ENCODE results near the gene DHCR7.

The DHCR7 gene

GRCh38 chr11:71448257-71449171 is at the start of gene DHCR7:
Gene DHCR7 (minus strand): TSS chr11:71448393. CDS start chr11:71444952, 3,441 bp downstream.
- Histone ChIP-seq H3K4me3 (ENCODE audit: low read depth in 1 of 2, low read length in 2 of 2) (peak within 1 kb of the TSS; percentile 95 to 98), H3K9ac (ENCODE audit: low read depth in 1 of 2, low read length in 2 of 2) (peak within 1 kb of the TSS; percentile 93 to 94), H3K27ac (ENCODE audit: low read depth, low read length) (peak within 1 kb of the TSS; percentile 56), H3K9me3 (ENCODE audit: control insufficient read depth in 1 of 2, low read length in 2 of 2) (no peaks in the 10 kb centered on the region), H3K36me3 (ENCODE audit: control insufficient read depth in 1 of 2, insufficient read depth in 2 of 2, low read length in 2 of 2) (peaks cover 0 to 24% of the 10 kb centered on the region in 2 donors), H3K4me1 (ENCODE audit: control insufficient read depth in 1 of 2, insufficient read depth in 2 of 2, low read length in 2 of 2) (peaks cover 29 to 50% of the 10 kb centered on the region in 2 donors), H3K27me3 (ENCODE audit: control insufficient read depth in 1 of 2, insufficient read depth in 2 of 2, low read length in 2 of 2) (no peaks in the 10 kb centered on the region)

GRCh38 chr11:71496421-71496820 is 48.2 kb upstream of the DHCR7 start:
- H3K9me3 ChIP-seq (ENCODE audit: control insufficient read depth in 1 of 2, low read length in 2 of 2): no peaks in the 10 kb centered on the region
- no peaks in the 10 kb centered on the region for H3K27me3 ChIP-seq (ENCODE audit: control insufficient read depth in 1 of 2, insufficient read depth in 2 of 2, low read length in 2 of 2)
- no peak overlapping the region for H3K4me3 ChIP-seq (ENCODE audit: low read depth in 1 of 2, low read length in 2 of 2)
- no peak overlapping the region for H3K27ac ChIP-seq (ENCODE audit: low read depth, low read length)
- no peaks in the 10 kb centered on the region for H3K4me1 ChIP-seq (ENCODE audit: control insufficient read depth in 1 of 2, insufficient read depth in 2 of 2, low read length in 2 of 2)
- H3K36me3 ChIP-seq (ENCODE audit: control insufficient read depth in 1 of 2, insufficient read depth in 2 of 2, low read length in 2 of 2): peaks cover 64 to 91% of the 10 kb centered on the region in 2 donors
- H3K9ac ChIP-seq (ENCODE audit: low read depth in 1 of 2, low read length in 2 of 2): no peak overlapping the region

DNA sequence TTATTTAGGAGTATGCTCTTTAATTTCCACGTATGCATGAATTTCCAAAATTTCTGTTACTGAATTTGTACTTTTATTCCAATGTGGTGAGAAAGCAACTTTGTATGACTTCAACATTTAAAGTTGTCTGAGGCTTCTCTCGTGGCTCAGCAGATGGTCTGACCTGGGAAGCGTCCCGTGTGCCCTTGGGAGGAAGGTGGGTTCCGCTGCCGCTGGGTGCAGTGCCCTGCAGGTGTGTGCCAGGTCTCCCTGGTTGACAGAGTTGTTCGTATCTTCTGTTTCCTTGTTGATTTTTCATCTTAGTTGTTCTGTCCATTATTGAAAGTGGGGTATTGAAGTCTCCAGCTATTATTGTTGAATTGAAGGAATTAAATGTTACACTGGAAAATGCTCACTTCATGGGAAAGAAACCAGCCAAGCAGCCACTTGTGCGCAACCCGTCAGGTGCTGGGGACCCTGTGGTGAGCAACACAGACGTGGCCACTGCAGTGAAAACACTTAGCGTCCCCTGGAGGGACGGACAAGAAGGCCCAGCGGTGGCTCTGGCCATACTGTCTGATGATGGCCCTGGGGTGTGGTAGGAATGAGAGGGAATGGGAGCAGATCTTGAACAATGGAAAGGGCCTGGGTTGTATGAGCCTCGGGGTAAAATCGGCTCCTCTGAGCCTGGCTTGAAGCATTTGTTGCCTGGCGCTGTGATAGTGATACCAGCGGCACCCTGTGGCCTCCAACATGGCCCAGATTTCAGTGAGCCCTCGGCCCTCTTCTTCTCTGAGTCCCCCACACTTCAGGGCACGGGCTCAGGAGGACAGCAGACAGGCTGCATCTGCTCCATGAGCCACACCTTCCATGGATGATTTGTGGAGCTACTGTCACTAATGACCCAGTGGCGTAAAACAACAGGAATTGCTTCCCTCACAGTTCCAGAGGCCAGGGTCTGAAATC is 47.4 kb upstream of the DHCR7 start:
- H3K4me3 ChIP-seq (ENCODE audit: low read depth in 1 of 2, low read length in 2 of 2): no peak overlapping the region
- H3K27me3 ChIP-seq (ENCODE audit: control insufficient read depth in 1 of 2, insufficient read depth in 2 of 2, low read length in 2 of 2): no peaks in the 10 kb centered on the region
- no peak overlapping the region for H3K27ac ChIP-seq (ENCODE audit: low read depth, low read length)
- no peaks in the 10 kb centered on the region for H3K9me3 ChIP-seq (ENCODE audit: control insufficient read depth in 1 of 2, low read length in 2 of 2)
- no peaks in the 10 kb centered on the region for H3K4me1 ChIP-seq (ENCODE audit: control insufficient read depth in 1 of 2, insufficient read depth in 2 of 2, low read length in 2 of 2)
- no peak overlapping the region for H3K9ac ChIP-seq (ENCODE audit: low read depth in 1 of 2, low read length in 2 of 2)
- H3K36me3 ChIP-seq (ENCODE audit: control insufficient read depth in 1 of 2, insufficient read depth in 2 of 2, low read length in 2 of 2): peaks cover 59 to 91% of the 10 kb centered on the region in 2 donors

DNA sequence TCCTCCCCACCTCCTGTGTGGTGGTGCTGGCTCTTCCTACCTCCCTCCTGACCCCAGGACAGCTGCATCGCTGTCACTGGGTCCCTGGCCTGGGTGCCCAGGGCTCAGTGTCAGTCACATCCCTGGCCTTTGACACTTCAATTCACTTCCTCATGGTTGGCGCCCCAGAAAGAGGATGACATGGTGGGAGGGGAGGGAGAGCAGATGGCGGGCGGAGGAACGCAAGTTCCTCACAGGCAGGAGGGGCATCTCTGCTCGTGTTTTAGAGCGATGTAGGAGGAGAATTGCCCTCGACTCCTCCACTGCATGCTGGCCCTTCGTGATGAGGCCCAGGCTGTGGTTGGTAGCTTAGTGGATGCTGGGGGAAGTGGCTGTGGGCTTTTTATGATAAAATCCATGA is 43.7 kb upstream of the DHCR7 start:
- no peaks in the 10 kb centered on the region for H3K4me1 ChIP-seq (ENCODE audit: control insufficient read depth in 1 of 2, insufficient read depth in 2 of 2, low read length in 2 of 2)
- no peaks in the 10 kb centered on the region for H3K27me3 ChIP-seq (ENCODE audit: control insufficient read depth in 1 of 2, insufficient read depth in 2 of 2, low read length in 2 of 2)
- H3K9ac ChIP-seq (ENCODE audit: low read depth in 1 of 2, low read length in 2 of 2): no peak overlapping the region
- no peak overlapping the region for H3K4me3 ChIP-seq (ENCODE audit: low read depth in 1 of 2, low read length in 2 of 2)
- H3K27ac ChIP-seq (ENCODE audit: low read depth, low read length): no peak overlapping the region
- no peaks in the 10 kb centered on the region for H3K9me3 ChIP-seq (ENCODE audit: control insufficient read depth in 1 of 2, low read length in 2 of 2)
- H3K36me3 ChIP-seq (ENCODE audit: control insufficient read depth in 1 of 2, insufficient read depth in 2 of 2, low read length in 2 of 2): peaks cover 33 to 86% of the 10 kb centered on the region in 2 donors

- Histone ChIP-seq H3K36me3 (ENCODE audit: control insufficient read depth in 1 of 2, insufficient read depth in 2 of 2, low read length in 2 of 2) (peaks cover 32 to 84% of the 10 kb centered on the region in 2 donors), H3K27ac (ENCODE audit: low read depth, low read length) (no peak overlapping the region)
These were observed 43.3 kb upstream of the DHCR7 start for GRCh38 chr11:71491531-71491930.

GRCh38 chr11:71490731-71491390 is 42.7 kb upstream of the DHCR7 start:
- H3K4me3 ChIP-seq (ENCODE audit: low read depth in 1 of 2, low read length in 2 of 2): no peak overlapping the region
- H3K4me1 ChIP-seq (ENCODE audit: control insufficient read depth in 1 of 2, insufficient read depth in 2 of 2, low read length in 2 of 2): no peaks in the 10 kb centered on the region
- no peak overlapping the region for H3K9ac ChIP-seq (ENCODE audit: low read depth in 1 of 2, low read length in 2 of 2)
- no peaks in the 10 kb centered on the region for H3K27me3 ChIP-seq (ENCODE audit: control insufficient read depth in 1 of 2, insufficient read depth in 2 of 2, low read length in 2 of 2)
- no peak overlapping the region for H3K27ac ChIP-seq (ENCODE audit: low read depth, low read length)
- H3K36me3 ChIP-seq (ENCODE audit: control insufficient read depth in 1 of 2, insufficient read depth in 2 of 2, low read length in 2 of 2): peaks cover 32 to 84% of the 10 kb centered on the region in 2 donors
- no peaks in the 10 kb centered on the region for H3K9me3 ChIP-seq (ENCODE audit: control insufficient read depth in 1 of 2, low read length in 2 of 2)

More at GRCh38 chr11:71491531-71491930, 43.3 kb upstream of the DHCR7 start:
- H3K4me3 ChIP-seq (ENCODE audit: low read depth in 1 of 2, low read length in 2 of 2): no peak overlapping the region
- H3K9me3 ChIP-seq (ENCODE audit: control insufficient read depth in 1 of 2, low read length in 2 of 2): no peaks in the 10 kb centered on the region
- H3K27me3 ChIP-seq (ENCODE audit: control insufficient read depth in 1 of 2, insufficient read depth in 2 of 2, low read length in 2 of 2): no peaks in the 10 kb centered on the region
- no peak overlapping the region for H3K9ac ChIP-seq (ENCODE audit: low read depth in 1 of 2, low read length in 2 of 2)
- H3K4me1 ChIP-seq (ENCODE audit: control insufficient read depth in 1 of 2, insufficient read depth in 2 of 2, low read length in 2 of 2): no peaks in the 10 kb centered on the region

- H3K27me3 ChIP-seq (ENCODE audit: control insufficient read depth in 1 of 2, insufficient read depth in 2 of 2, low read length in 2 of 2): no peaks in the 10 kb centered on the region
- no peak overlapping the region for H3K4me3 ChIP-seq (ENCODE audit: low read depth in 1 of 2, low read length in 2 of 2)
- no peaks in the 10 kb centered on the region for H3K9me3 ChIP-seq (ENCODE audit: control insufficient read depth in 1 of 2, low read length in 2 of 2)
- no peaks in the 10 kb centered on the region for H3K4me1 ChIP-seq (ENCODE audit: control insufficient read depth in 1 of 2, insufficient read depth in 2 of 2, low read length in 2 of 2)
- H3K36me3 ChIP-seq (ENCODE audit: control insufficient read depth in 1 of 2, insufficient read depth in 2 of 2, low read length in 2 of 2): peaks cover 34 to 84% of the 10 kb centered on the region in 2 donors
- H3K9ac ChIP-seq (ENCODE audit: low read depth in 1 of 2, low read length in 2 of 2): no peak overlapping the region
- H3K27ac ChIP-seq (ENCODE audit: low read depth, low read length): no peak overlapping the region
These were observed 42.0 kb upstream of the DHCR7 start for GRCh38 chr11:71490044-71490730.

- Histone ChIP-seq H3K4me3 (ENCODE audit: low read depth in 1 of 2, low read length in 2 of 2) (no peak overlapping the region), H3K27ac (ENCODE audit: low read depth, low read length) (no peak overlapping the region), H3K9ac (ENCODE audit: low read depth in 1 of 2, low read length in 2 of 2) (no peak overlapping the region), H3K9me3 (ENCODE audit: control insufficient read depth in 1 of 2, low read length in 2 of 2) (no peaks in the 10 kb centered on the region), H3K36me3 (ENCODE audit: control insufficient read depth in 1 of 2, insufficient read depth in 2 of 2, low read length in 2 of 2) (peaks cover 37 to 85% of the 10 kb centered on the region in 2 donors), H3K4me1 (ENCODE audit: control insufficient read depth in 1 of 2, insufficient read depth in 2 of 2, low read length in 2 of 2) (no peaks in the 10 kb centered on the region), H3K27me3 (ENCODE audit: control insufficient read depth in 1 of 2, insufficient read depth in 2 of 2, low read length in 2 of 2) (no peaks in the 10 kb centered on the region)
These were observed 41.3 kb upstream of the DHCR7 start for GRCh38 chr11:71489311-71490043.
